WTC11 (cell line): ENCODE data around the gene CATSPERZ. TPM values are rescaled to one million over a fixed set of nuclear protein-coding genes. Genes with fewer than 3 reads are reported as not detected.

Experiments used
- ATAC-seq: fragments of 200-7000 bp; cut with Tn5 transposase; 2 replicates; pipeline ENCODE4 v1.10.0; 2021; ENCODE audit warnings: mild to moderate bottlenecking, moderate library complexity
- CTCF ChIA-PET: fragments of 300-600 bp; sonication (Branson Sonifier 250); formaldehyde crosslinking; loops from one replicate; lab custom pipeline; 2021; ENCODE audit warnings: antibody characterized with exemption; lab: Charles Lee
- POLR2A ChIA-PET: fragments of 350-600 bp; sonication (Branson Sonifier 250); formaldehyde crosslinking; loops from one replicate; lab custom pipeline; 2021; ENCODE audit warnings: antibody characterized with exemption; lab: Charles Lee
- DNase-seq: peaks from one replicate; pipeline ENCODE4 v3.0.0; 2021; ENCODE audit warnings: low spot score
- H3K27ac Mint-ChIP-seq: 2 replicates; pipeline ENCODE4 v1.8.0; 2021; ENCODE audit warnings: mixed read lengths
- H3K27me3 Mint-ChIP-seq: 2 replicates; pipeline ENCODE4 v1.8.0; 2021; ENCODE audit warnings: low read depth, mild to moderate bottlenecking, moderate library complexity, mixed read lengths
- H3K36me3 Mint-ChIP-seq: 2 replicates; pipeline ENCODE4 v1.8.0; 2021; ENCODE audit warnings: mixed read lengths
- H3K4me1 Mint-ChIP-seq: 2 replicates; pipeline ENCODE4 v1.8.0; 2022; ENCODE audit warnings: mixed read lengths
- H3K4me3 Mint-ChIP-seq: 2 replicates; pipeline ENCODE4 v1.8.0; 2021; ENCODE audit warnings: mild to moderate bottlenecking, moderate library complexity, mixed read lengths
- H3K9me3 Mint-ChIP-seq: 2 replicates; pipeline ENCODE4 v1.8.0; 2021; ENCODE audit warnings: mixed read lengths
- AFF4 ChIP-seq: sonication (generic); formaldehyde crosslinking; IDR thresholded peaks from 2 replicates; pipeline ENCODE4 v1.8.1; 2023; ENCODE audit warnings: mild to moderate bottlenecking, missing genetic modification reagents, borderline replicate concordance
- ARID4B ChIP-seq: sonication (generic); formaldehyde crosslinking; IDR thresholded peaks from 2 replicates; pipeline ENCODE4 v1.8.0; 2023; ENCODE audit warnings: missing genetic modification reagents, mild to moderate bottlenecking, borderline replicate concordance
- ATF6 ChIP-seq: sonication (generic); formaldehyde crosslinking; IDR thresholded peaks from 2 replicates; pipeline ENCODE4 v1.8.1; 2023; ENCODE audit warnings: mild to moderate bottlenecking, missing genetic modification reagents
- CDX4 ChIP-seq: fragments of 250-450 bp; sonication (Bioruptor Pico); IDR thresholded peaks from 2 replicates; pipeline ENCODE4 v1.9.0; 2021; ENCODE audit warnings: moderate library complexity, mild to moderate bottlenecking, inconsistent platforms, borderline replicate concordance
- GTF2I ChIP-seq: fragments of 250-450 bp; sonication (Bioruptor Pico); conservative IDR thresholded peaks from 2 replicates; pipeline ENCODE4 v1.4.0; 2021; ENCODE audit warnings: mild to moderate bottlenecking
- IRF2 ChIP-seq: sonication (generic); formaldehyde crosslinking; IDR thresholded peaks from 2 replicates; pipeline ENCODE4 v1.8.0; 2022; ENCODE audit warnings: low read depth, missing genetic modification reagents, borderline replicate concordance
- JUN ChIP-seq: sonication (generic); formaldehyde crosslinking; IDR thresholded peaks from 2 replicates; pipeline ENCODE4 v1.8.0; 2023; ENCODE audit warnings: mild to moderate bottlenecking, missing genetic modification reagents
- NFYB ChIP-seq: sonication (generic); formaldehyde crosslinking; conservative IDR thresholded peaks from 2 replicates; pipeline ENCODE4 v1.8.0; 2022; ENCODE audit warnings: low read depth, missing genetic modification reagents
- NR3C1 ChIP-seq: sonication (generic); formaldehyde crosslinking; conservative IDR thresholded peaks from 2 replicates; pipeline ENCODE4 v1.8.1; 2023; ENCODE audit warnings: low read depth, mild to moderate bottlenecking, missing genetic modification reagents
- SMAD4 ChIP-seq: sonication (generic); formaldehyde crosslinking; IDR thresholded peaks from 2 replicates; pipeline ENCODE4 v1.8.0; 2022; ENCODE audit warnings: mild to moderate bottlenecking, missing genetic modification reagents
- TEAD1 ChIP-seq: sonication (generic); formaldehyde crosslinking; IDR thresholded peaks from 2 replicates; pipeline ENCODE4 v1.8.0; 2022; ENCODE audit warnings: mild to moderate bottlenecking, missing genetic modification reagents
- TP53 ChIP-seq: sonication (generic); formaldehyde crosslinking; IDR thresholded peaks from 2 replicates; pipeline ENCODE4 v1.8.1; 2023; ENCODE audit warnings: mild to moderate bottlenecking, missing genetic modification reagents
- USF1 ChIP-seq: sonication (generic); formaldehyde crosslinking; IDR thresholded peaks from 2 replicates; pipeline ENCODE4 v1.8.0; 2022; ENCODE audit warnings: mild to moderate bottlenecking, missing genetic modification reagents
- total RNA-seq: library from RNA; stranded (reverse); gene quantifications from 3 replicates; pipeline ENCODE4 v1.2.3, GENCODE V29; 2021

The CATSPERZ gene
- total RNA-seq, 1 experiment from 2014 or later, result 2.5 TPM

GRCh38 chr11:64268025-64268892, 31.9 kb upstream of the CATSPERZ start (continued):
- TF ChIP-seq ATF6 (CRISPR knock-in tag) (no peak), NR3C1 (no peak), USF1 (CRISPR knock-in tag) (no peak)

- no peaks in the 10 kb centered on the region for H3K9me3 Mint-ChIP-seq
- ATAC-seq (peak; percentile 3), DNase-seq (peak; percentile 49)
- TF ChIP-seq NFYB, result no peak
- 0 out of 2 replicates have a peak, but pooled peaks have one; percentile 11 for TF ChIP-seq AFF4 (CRISPR knock-in tag)
- no peak for TF ChIP-seq SMAD4 (CRISPR knock-in tag)
- TF ChIP-seq TP53 (CRISPR knock-in tag), result peak; percentile 82; the same call in 1 of the 2 replicates
- TF ChIP-seq GTF2I, result no peak
- TF ChIP-seq CDX4, result no peak
- no peak for TF ChIP-seq ATF6 (CRISPR knock-in tag)
- peak; percentile 11; the same call in 1 of the 2 replicates for TF ChIP-seq ARID4B (CRISPR knock-in tag)
- no peak for TF ChIP-seq IRF2
- TF ChIP-seq TEAD1, result 0 out of 2 replicates have a peak, but pooled peaks have one; percentile 56
- TF ChIP-seq JUN (CRISPR knock-in tag), result 0 out of 2 replicates have a peak, but pooled peaks have one; percentile 23
- 0 out of 2 replicates have a peak, but pooled peaks have one; percentile 31 for TF ChIP-seq USF1 (CRISPR knock-in tag)
- peaks cover 19% of the 10 kb centered on the region for H3K4me1 Mint-ChIP-seq
- H3K4me3 Mint-ChIP-seq, result peak overlapping the region; percentile 99
- POLR2A ChIA-PET, result interaction anchor here (0.6 to 3.9 kb wide), 10 partner anchors 13 to 84 kb away, joined by 3 to 25 read pairs (median 5); partner anchors contain the start of genes BAD, FKBP2, GPR137 and PLCB3
- CTCF ChIA-PET, result interaction anchor here (0.6 to 6.2 kb wide), 12 partner anchors 15 to 86 kb away, joined by 3 to 75 read pairs (median 10); partner anchors contain the start of genes BAD, CATSPERZ, ESRRA and FKBP2
- peaks cover 13% of the 10 kb centered on the region for H3K36me3 Mint-ChIP-seq
- peak overlapping the region; percentile 99 for H3K27ac Mint-ChIP-seq
- no peaks in the 10 kb centered on the region for H3K27me3 Mint-ChIP-seq
Observed at GRCh38 chr11:64268893-64269539, 31.1 kb upstream of the CATSPERZ start.
